NB4 (cell line): ENCODE data around the gene TMOD1.

Experiments
- TF ChIP-seq, protein P1 (sequence below): IDR thresholded peaks from 2 replicates; pipeline ENCODE4 v1.6.1; 2011; ENCODE audit warnings: low read depth, low read length
- TF ChIP-seq, protein P2 (sequence below): IDR thresholded peaks from one replicate; pipeline ENCODE4 v1.5.1; 2012; ENCODE audit warnings: low read depth, low read length

DNA sequence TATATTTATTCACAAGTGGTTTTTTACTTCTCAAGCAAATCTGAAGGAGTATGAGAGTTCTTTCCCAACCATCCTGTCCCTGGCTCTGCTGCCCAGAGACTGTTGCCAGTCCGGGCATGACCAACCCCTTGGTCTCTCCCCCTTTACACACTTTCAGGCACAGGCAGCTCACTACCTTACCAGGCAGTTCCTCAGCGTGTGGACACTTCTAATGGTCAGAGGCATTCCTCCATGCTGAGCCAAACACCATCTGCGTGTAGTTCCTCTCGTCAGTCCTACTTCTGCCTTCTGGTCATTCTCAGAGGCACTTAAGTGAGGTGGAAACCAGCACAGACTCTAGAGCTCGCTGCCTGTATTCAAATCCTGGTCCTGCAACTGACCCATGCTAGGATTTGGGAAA is 75.6 kb downstream of the TMOD1 start:
- TF ChIP-seq, protein P1, sequence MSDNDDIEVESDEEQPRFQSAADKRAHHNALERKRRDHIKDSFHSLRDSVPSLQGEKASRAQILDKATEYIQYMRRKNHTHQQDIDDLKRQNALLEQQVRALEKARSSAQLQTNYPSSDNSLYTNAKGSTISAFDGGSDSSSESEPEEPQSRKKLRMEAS: no peak
- TF ChIP-seq, protein P2, sequence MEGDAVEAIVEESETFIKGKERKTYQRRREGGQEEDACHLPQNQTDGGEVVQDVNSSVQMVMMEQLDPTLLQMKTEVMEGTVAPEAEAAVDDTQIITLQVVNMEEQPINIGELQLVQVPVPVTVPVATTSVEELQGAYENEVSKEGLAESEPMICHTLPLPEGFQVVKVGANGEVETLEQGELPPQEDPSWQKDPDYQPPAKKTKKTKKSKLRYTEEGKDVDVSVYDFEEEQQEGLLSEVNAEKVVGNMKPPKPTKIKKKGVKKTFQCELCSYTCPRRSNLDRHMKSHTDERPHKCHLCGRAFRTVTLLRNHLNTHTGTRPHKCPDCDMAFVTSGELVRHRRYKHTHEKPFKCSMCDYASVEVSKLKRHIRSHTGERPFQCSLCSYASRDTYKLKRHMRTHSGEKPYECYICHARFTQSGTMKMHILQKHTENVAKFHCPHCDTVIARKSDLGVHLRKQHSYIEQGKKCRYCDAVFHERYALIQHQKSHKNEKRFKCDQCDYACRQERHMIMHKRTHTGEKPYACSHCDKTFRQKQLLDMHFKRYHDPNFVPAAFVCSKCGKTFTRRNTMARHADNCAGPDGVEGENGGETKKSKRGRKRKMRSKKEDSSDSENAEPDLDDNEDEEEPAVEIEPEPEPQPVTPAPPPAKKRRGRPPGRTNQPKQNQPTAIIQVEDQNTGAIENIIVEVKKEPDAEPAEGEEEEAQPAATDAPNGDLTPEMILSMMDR: no peak
